ENCODE data around the gene IL17RD. TPM values are rescaled to one million over a fixed set of nuclear protein-coding genes. Genes with fewer than 3 reads are reported as not detected.

IL17RD gene
- total RNA-seq (ENCODE audit: unreplicated experiment): 10.7 TPM
- long read RNA-seq, full-length matches to known transcripts: 1 of 1 reads
- long read RNA-seq, partial matches to known transcripts: 0 of 1 reads
- long read RNA-seq, other reads (novel, unspliced or antisense): 0 of 1 reads

GRCh38 chr3:57164657-57165573 is at the start of gene IL17RD:
IL17RD (minus strand) TSS chr3:57165353; CDS start chr3:57165286, 67 bp downstream.
- Mint-ChIP-seq H3K36me3 (ENCODE audit: low read depth, unreplicated experiment) (peaks cover 12% of the 10 kb centered on the region), H3K27me3 (ENCODE audit: unreplicated experiment) (peaks cover 23% of the 10 kb centered on the region), H3K4me3 (ENCODE audit: unreplicated experiment) (peak within 1 kb of the TSS; percentile 90), H3K9me3 (ENCODE audit: unreplicated experiment) (no peaks in the 10 kb centered on the region), H3K27ac (ENCODE audit: unreplicated experiment) (no peak within 1 kb of the TSS), H3K4me1 (ENCODE audit: unreplicated experiment) (peaks cover 40% of the 10 kb centered on the region)
- TF ChIP-seq CTCF (IDR thresholded peaks at IDR 0.05; ENCODE audit: unreplicated experiment): no peak
- DNase-seq (ENCODE audit: low spot score): peak; percentile 82

- Mint-ChIP-seq H3K4me3 (ENCODE audit: unreplicated experiment) (no peak overlapping the region), H3K9me3 (ENCODE audit: unreplicated experiment) (no peaks in the 10 kb centered on the region), H3K4me1 (ENCODE audit: unreplicated experiment) (no peaks in the 10 kb centered on the region), H3K36me3 (ENCODE audit: low read depth, unreplicated experiment) (no peaks in the 10 kb centered on the region), H3K27me3 (ENCODE audit: unreplicated experiment) (no peaks in the 10 kb centered on the region), H3K27ac (ENCODE audit: unreplicated experiment) (no peak overlapping the region)
- no peak for TF ChIP-seq CTCF (IDR thresholded peaks at IDR 0.05; ENCODE audit: unreplicated experiment)
- no peak for DNase-seq (ENCODE audit: low spot score)
Measured at GRCh38 chr3:57206423-57206822, 41.3 kb upstream of the IL17RD start.

- no peak within 1 kb of the TSS for H3K4me3 Mint-ChIP-seq (ENCODE audit: unreplicated experiment)
- H3K4me1 Mint-ChIP-seq (ENCODE audit: unreplicated experiment): peaks cover 6% of the 10 kb centered on the region
- H3K27me3 Mint-ChIP-seq (ENCODE audit: unreplicated experiment): no peaks in the 10 kb centered on the region
- H3K36me3 Mint-ChIP-seq (ENCODE audit: low read depth, unreplicated experiment): no peaks in the 10 kb centered on the region
- TF ChIP-seq CTCF (IDR thresholded peaks at IDR 0.05; ENCODE audit: unreplicated experiment): no peak
- DNase-seq (ENCODE audit: low spot score): peak; percentile 25
- no peak within 1 kb of the TSS for H3K27ac Mint-ChIP-seq (ENCODE audit: unreplicated experiment)
- no peaks in the 10 kb centered on the region for H3K9me3 Mint-ChIP-seq (ENCODE audit: unreplicated experiment)
Measured at GRCh38 chr3:57199895-57200297, 34.7 kb upstream of the IL17RD start, which contains the start of gene HESX1. HESX1 (minus strand) TSS chr3:57199978; CDS start chr3:57199918, 60 bp downstream.

GRCh38 chr3:57194641-57195040 is 29.5 kb upstream of the IL17RD start:
- TF ChIP-seq CTCF (IDR thresholded peaks at IDR 0.05; ENCODE audit: unreplicated experiment): no peak
- Mint-ChIP-seq H3K36me3 (ENCODE audit: low read depth, unreplicated experiment) (no peaks in the 10 kb centered on the region), H3K4me3 (ENCODE audit: unreplicated experiment) (no peak overlapping the region), H3K27me3 (ENCODE audit: unreplicated experiment) (no peaks in the 10 kb centered on the region), H3K4me1 (ENCODE audit: unreplicated experiment) (peaks cover 1% of the 10 kb centered on the region), H3K9me3 (ENCODE audit: unreplicated experiment) (no peaks in the 10 kb centered on the region), H3K27ac (ENCODE audit: unreplicated experiment) (no peak overlapping the region)
- no peak for DNase-seq (ENCODE audit: low spot score)

- no peak overlapping the region for H3K4me3 Mint-ChIP-seq (ENCODE audit: unreplicated experiment)
- H3K27ac Mint-ChIP-seq (ENCODE audit: unreplicated experiment): no peak overlapping the region
- no peaks in the 10 kb centered on the region for H3K36me3 Mint-ChIP-seq (ENCODE audit: low read depth, unreplicated experiment)
- DNase-seq (ENCODE audit: low spot score): no peak
- H3K4me1 Mint-ChIP-seq (ENCODE audit: unreplicated experiment): no peaks in the 10 kb centered on the region
- no peaks in the 10 kb centered on the region for H3K27me3 Mint-ChIP-seq (ENCODE audit: unreplicated experiment)
- no peak for TF ChIP-seq CTCF (IDR thresholded peaks at IDR 0.05; ENCODE audit: unreplicated experiment)
- no peaks in the 10 kb centered on the region for H3K9me3 Mint-ChIP-seq (ENCODE audit: unreplicated experiment)
Measured at GRCh38 chr3:57192028-57192427, 26.9 kb upstream of the IL17RD start.

All from endothelial cell (in vitro differentiated cells).